CD8-positive, alpha-beta memory T cell (primary cell): ENCODE results near the gene ESYT2. TPM values are rescaled to one million over a fixed set of nuclear protein-coding genes. Genes with fewer than 3 reads are reported as not detected.

Source experiments
- CTCF ChIA-PET: fragments of 350-600 bp; sonication (Branson Sonifier 250); formaldehyde crosslinking; loops from one replicate; lab custom pipeline; 2021; ENCODE audit warnings: antibody characterized with exemption; lab: Charles Lee
- POLR2A ChIA-PET: fragments of 350-600 bp; sonication (Branson Sonifier 250); formaldehyde crosslinking; loops from one replicate; lab custom pipeline; 2021; ENCODE audit warnings: antibody characterized with exemption; lab: Charles Lee
- DNase-seq, 5 donors: peaks; one replicate each; pipeline versions ENCODE4 v3.0.0 to v3.0.0-alpha.2; 2020 to 2022; ENCODE audit warnings: mixed read lengths in 1 of 5
- H3K27ac ChIP-seq: one replicate; pipeline ENCODE4 v1.7.0; 2013; ENCODE audit warnings: low read depth, mild to moderate bottlenecking, low read length, moderate library complexity
- H3K27me3 ChIP-seq: 2 replicates; pipeline ENCODE4 v1.7.0; 2013; ENCODE audit warnings: low read length, mild to moderate bottlenecking; ENCODE audit not compliant: insufficient read depth, poor library complexity, severe bottlenecking
- H3K36me3 ChIP-seq: 2 replicates; pipeline ENCODE4 v1.7.0; 2013; ENCODE audit warnings: mild to moderate bottlenecking, low read length, moderate library complexity; ENCODE audit not compliant: insufficient read depth
- H3K4me1 ChIP-seq: 2 replicates; pipeline ENCODE4 v1.7.0; 2013; ENCODE audit warnings: mild to moderate bottlenecking, low read length, moderate library complexity; ENCODE audit not compliant: insufficient read depth
- H3K4me3 ChIP-seq: 2 replicates; pipeline ENCODE4 v1.7.0; 2013; ENCODE audit warnings: mild to moderate bottlenecking, low read length
- H3K9me3 ChIP-seq: 2 replicates; pipeline ENCODE4 v1.7.0; 2013; ENCODE audit warnings: mild to moderate bottlenecking, low read length
- H3K27ac Mint-ChIP-seq, 8 donors: one replicate each; pipeline ENCODE4 v1.8.0; 2020 to 2021; ENCODE audit warnings: mixed read lengths in 8 of 8, mild to moderate bottlenecking in 6 of 8, inconsistent platforms in 3 of 8, moderate library complexity in 3 of 8
- H3K27me3 Mint-ChIP-seq, 2 donors: one replicate each; pipeline ENCODE4 v1.8.0; 2020 to 2021; ENCODE audit warnings: mixed read lengths in 2 of 2, mild to moderate bottlenecking in 1 of 2, moderate library complexity in 1 of 2
- H3K36me3 Mint-ChIP-seq, 3 donors: one replicate each; pipeline ENCODE4 v1.8.0; 2020 to 2021; ENCODE audit warnings: mixed read lengths in 3 of 3, inconsistent platforms in 1 of 3, mild to moderate bottlenecking in 1 of 3
- H3K4me1 Mint-ChIP-seq, 3 donors: one replicate each; pipeline ENCODE4 v1.8.0; 2020 to 2021; ENCODE audit warnings: mixed read lengths in 3 of 3, inconsistent platforms in 1 of 3, mild to moderate bottlenecking in 1 of 3
- H3K4me3 Mint-ChIP-seq, 7 donors: one replicate each; pipeline ENCODE4 v1.8.0; 2020 to 2021; ENCODE audit warnings: mixed read lengths in 7 of 7, mild to moderate bottlenecking in 6 of 7, moderate library complexity in 4 of 7, inconsistent platforms in 2 of 7
- H3K9me3 Mint-ChIP-seq, 5 donors: one replicate each; pipeline ENCODE4 v1.8.0; 2020 to 2022; ENCODE audit warnings: mixed read lengths in 5 of 5, mild to moderate bottlenecking in 3 of 5, moderate library complexity in 2 of 5, inconsistent platforms in 1 of 5
- polyA plus RNA-seq: library from polyadenylated mRNA; unstranded; fragments of 300-500 nt; fragmentation: Illumina TruSeq; gene quantifications from one replicate; pipeline ENCODE4 v1.2.3, GENCODE V29; 2021
- total RNA-seq, 2 experiments: library from RNA; stranded (reverse); gene quantifications; one replicate each; pipeline ENCODE4 v1.2.3, GENCODE V29; 2021

ESYT2 gene
- total and polyA plus RNA-seq, 3 experiments from 2014 or later, result 55.6 to 99.4 (median 56.1) TPM

GRCh38 chr7:158695056-158695455, 134.3 kb downstream of the ESYT2 start:
- Mint-ChIP-seq H3K36me3 (peaks cover 0 to 5% (median 2%) of the 10 kb centered on the region in 3 donors), H3K9me3 (no peaks in the 10 kb centered on the region), H3K4me1 (peaks cover 3 to 21% (median 13%) of the 10 kb centered on the region in 3 donors), H3K4me3 (peak overlapping the region in 1 of 7 donors; percentile 47), H3K27ac (peak overlapping the region in 2 of 8 donors; percentile 5 to 79), H3K27me3 (no peaks in the 10 kb centered on the region)
- no peaks in the 10 kb centered on the region for H3K27me3 ChIP-seq
- DNase-seq, result no peak
- no peak overlapping the region for H3K27ac ChIP-seq
- H3K4me1 ChIP-seq, result no peaks in the 10 kb centered on the region
- no peaks in the 10 kb centered on the region for H3K36me3 ChIP-seq
- CTCF ChIA-PET, result interaction anchor here (1.2 to 3.2 kb wide), 3 partner anchors 129 to 288 kb away, joined by 3 to 45 read pairs (median 4); no protein-coding TSS in a partner anchor
- POLR2A ChIA-PET, result no interaction called here
- no peaks in the 10 kb centered on the region for H3K9me3 ChIP-seq
- H3K4me3 ChIP-seq, result no peak overlapping the region

- CTCF ChIA-PET, result interaction anchor here (1.2 to 3.2 kb wide), 2 partner anchors 130 to 282 kb away, joined by 3 to 45 read pairs; no protein-coding TSS in a partner anchor
- Histone ChIP-seq H3K27me3 (no peaks in the 10 kb centered on the region), H3K9me3 (no peaks in the 10 kb centered on the region), H3K4me1 (no peaks in the 10 kb centered on the region), H3K4me3 (no peak overlapping the region), H3K36me3 (no peaks in the 10 kb centered on the region), H3K27ac (no peak overlapping the region)
- Mint-ChIP-seq H3K36me3 (peaks cover 0 to 5% (median 2%) of the 10 kb centered on the region in 3 donors), H3K4me1 (peaks cover 3 to 21% (median 13%) of the 10 kb centered on the region in 3 donors), H3K27me3 (no peaks in the 10 kb centered on the region), H3K9me3 (no peaks in the 10 kb centered on the region), H3K27ac (peak overlapping the region in 1 of 8 donors; percentile 79), H3K4me3 (no peak overlapping the region)
- no peak for DNase-seq
- POLR2A ChIA-PET, result no interaction called here
These were observed 134.7 kb downstream of the ESYT2 start for GRCh38 chr7:158694650-158695049.

GRCh38 chr7:158689488-158689887, 139.8 kb downstream of the ESYT2 start:
- H3K4me1 ChIP-seq, result no peaks in the 10 kb centered on the region
- H3K27ac ChIP-seq, result no peak overlapping the region
- H3K36me3 ChIP-seq, result no peaks in the 10 kb centered on the region
- ChIA-PET CTCF (interaction anchor here (1.6 kb wide), 1 partner anchor 288 kb away, joined by 6 read pairs; no protein-coding TSS in a partner anchor), POLR2A (no interaction called here)
- no peaks in the 10 kb centered on the region for H3K9me3 Mint-ChIP-seq
- H3K4me3 ChIP-seq, result no peak overlapping the region
- H3K4me3 Mint-ChIP-seq, result no peak overlapping the region
- H3K9me3 ChIP-seq, result no peaks in the 10 kb centered on the region
- H3K27me3 Mint-ChIP-seq, result no peaks in the 10 kb centered on the region
- H3K36me3 Mint-ChIP-seq, result peaks cover 0 to 31% (median 8%) of the 10 kb centered on the region in 3 donors
- no peak for DNase-seq
- no peaks in the 10 kb centered on the region for H3K27me3 ChIP-seq
- H3K27ac Mint-ChIP-seq, result no peak overlapping the region
- H3K4me1 Mint-ChIP-seq, result peaks cover 0 to 5% (median 1%) of the 10 kb centered on the region in 3 donors

GRCh38 chr7:158687406-158687805, 141.9 kb downstream of the ESYT2 start:
- no peak overlapping the region for H3K4me3 ChIP-seq
- POLR2A ChIA-PET, result no interaction called here
- DNase-seq, result no peak
- H3K27ac ChIP-seq, result no peak overlapping the region
- Mint-ChIP-seq H3K36me3 (peaks cover 0 to 36% (median 8%) of the 10 kb centered on the region in 3 donors), H3K4me3 (no peak overlapping the region), H3K9me3 (no peaks in the 10 kb centered on the region), H3K4me1 (no peaks in the 10 kb centered on the region), H3K27ac (no peak overlapping the region), H3K27me3 (no peaks in the 10 kb centered on the region)
- H3K27me3 ChIP-seq, result no peaks in the 10 kb centered on the region
- H3K36me3 ChIP-seq, result no peaks in the 10 kb centered on the region
- no peaks in the 10 kb centered on the region for H3K4me1 ChIP-seq
- CTCF ChIA-PET, result no interaction called here
- no peaks in the 10 kb centered on the region for H3K9me3 ChIP-seq

- ChIA-PET CTCF (no interaction called here), POLR2A (no interaction called here)
- H3K27me3 ChIP-seq, result no peaks in the 10 kb centered on the region
- no peak overlapping the region for H3K4me3 ChIP-seq
- H3K36me3 ChIP-seq, result no peaks in the 10 kb centered on the region
- H3K27ac ChIP-seq, result no peak overlapping the region
- no peaks in the 10 kb centered on the region for H3K4me1 Mint-ChIP-seq
- H3K27ac Mint-ChIP-seq, result no peak overlapping the region
- DNase-seq, result no peak
- H3K4me3 Mint-ChIP-seq, result no peak overlapping the region
- no peaks in the 10 kb centered on the region for H3K27me3 Mint-ChIP-seq
- peaks cover 0 to 33% (median 9%) of the 10 kb centered on the region in 3 donors for H3K36me3 Mint-ChIP-seq
- H3K9me3 Mint-ChIP-seq, result no peaks in the 10 kb centered on the region
- H3K9me3 ChIP-seq, result no peaks in the 10 kb centered on the region
- no peaks in the 10 kb centered on the region for H3K4me1 ChIP-seq
These were observed 143.6 kb downstream of the ESYT2 start for GRCh38 chr7:158685693-158686092.

GRCh38 chr7:158684329-158684728, 145.0 kb downstream of the ESYT2 start:
- H3K4me1 ChIP-seq, result no peaks in the 10 kb centered on the region
- Mint-ChIP-seq H3K27ac (no peak overlapping the region), H3K4me1 (peaks cover 5 to 12% (median 7%) of the 10 kb centered on the region in 3 donors), H3K36me3 (peaks cover 0 to 34% (median 7%) of the 10 kb centered on the region in 3 donors), H3K9me3 (no peaks in the 10 kb centered on the region), H3K4me3 (no peak overlapping the region), H3K27me3 (no peaks in the 10 kb centered on the region)
- no peak overlapping the region for H3K27ac ChIP-seq
- DNase-seq, result no peak
- H3K36me3 ChIP-seq, result no peaks in the 10 kb centered on the region
- no peaks in the 10 kb centered on the region for H3K9me3 ChIP-seq
- CTCF ChIA-PET, result no interaction called here
- no peaks in the 10 kb centered on the region for H3K27me3 ChIP-seq
- no peak overlapping the region for H3K4me3 ChIP-seq
- POLR2A ChIA-PET, result no interaction called here

- H3K4me3 Mint-ChIP-seq, result no peak overlapping the region
- CTCF ChIA-PET, result no interaction called here
- Histone ChIP-seq H3K27ac (no peak overlapping the region), H3K36me3 (no peaks in the 10 kb centered on the region), H3K4me3 (no peak overlapping the region), H3K4me1 (no peaks in the 10 kb centered on the region), H3K9me3 (no peaks in the 10 kb centered on the region), H3K27me3 (no peaks in the 10 kb centered on the region)
- H3K9me3 Mint-ChIP-seq, result no peaks in the 10 kb centered on the region
- H3K27ac Mint-ChIP-seq, result peak overlapping the region in 1 of 8 donors; percentile 5
- H3K4me1 Mint-ChIP-seq, result peaks cover 5 to 16% (median 7%) of the 10 kb centered on the region in 3 donors
- peaks cover 0 to 34% (median 7%) of the 10 kb centered on the region in 3 donors for H3K36me3 Mint-ChIP-seq
- no peak for DNase-seq
- H3K27me3 Mint-ChIP-seq, result no peaks in the 10 kb centered on the region
- POLR2A ChIA-PET, result no interaction called here
These were observed 145.8 kb downstream of the ESYT2 start for GRCh38 chr7:158683541-158683940.

- ChIA-PET POLR2A (no interaction called here), CTCF (no interaction called here)
- H3K4me1 ChIP-seq, result no peaks in the 10 kb centered on the region
- peaks cover 0 to 23% (median 2%) of the 10 kb centered on the region in 3 donors for H3K36me3 Mint-ChIP-seq
- H3K36me3 ChIP-seq, result no peaks in the 10 kb centered on the region
- H3K27ac ChIP-seq, result no peak overlapping the region
- H3K9me3 ChIP-seq, result no peaks in the 10 kb centered on the region
- no peaks in the 10 kb centered on the region for H3K27me3 ChIP-seq
- H3K27ac Mint-ChIP-seq, result no peak overlapping the region
- no peak for DNase-seq
- H3K4me3 ChIP-seq, result no peak overlapping the region
- no peaks in the 10 kb centered on the region for H3K27me3 Mint-ChIP-seq
- peaks cover 5 to 16% (median 7%) of the 10 kb centered on the region in 3 donors for H3K4me1 Mint-ChIP-seq
- H3K4me3 Mint-ChIP-seq, result no peak overlapping the region
- no peaks in the 10 kb centered on the region for H3K9me3 Mint-ChIP-seq
These were observed 146.9 kb downstream of the ESYT2 start for GRCh38 chr7:158682456-158682855.
